Stromal cell of bone marrow (primary cell): ENCODE results near the gene ZFP91.

ENCODE experiments used
- DNase-seq: peaks from one replicate; pipeline ENCODE4 v3.0.0-alpha.2; 2012; ENCODE audit warnings: low read depth

ZFP91 gene

GRCh38 chr11:58586998-58587397, 8.1 kb downstream of the ZFP91 start:
- DNase-seq = no peak

- no peak for DNase-seq
Observed at GRCh38 chr11:58591659-58592058, 12.8 kb downstream of the ZFP91 start.

- no peak for DNase-seq
Observed at GRCh38 chr11:58592760-58593472, 14.1 kb downstream of the ZFP91 start.

GRCh38 chr11:58594826-58595225, 16.0 kb downstream of the ZFP91 start:
- no peak for DNase-seq

- no peak for DNase-seq
Observed at GRCh38 chr11:58596621-58597020, 17.8 kb downstream of the ZFP91 start.

- DNase-seq = no peak
Observed at GRCh38 chr11:58597486-58598144, 18.8 kb downstream of the ZFP91 start.

GRCh38 chr11:58600510-58600909, 21.6 kb downstream of the ZFP91 start:
- DNase-seq = no peak

- DNase-seq = no peak
Observed at GRCh38 chr11:58606930-58607714, 28.3 kb downstream of the ZFP91 start.

GRCh38 chr11:58608331-58608730, 29.5 kb downstream of the ZFP91 start:
- DNase-seq = no peak

GRCh38 chr11:58609723-58610122, 30.9 kb downstream of the ZFP91 start:
- no peak for DNase-seq

GRCh38 chr11:58613228-58613627, 34.4 kb downstream of the ZFP91 start:
- no peak for DNase-seq

GRCh38 chr11:58615559-58615958, 36.7 kb downstream of the ZFP91 start:
- DNase-seq = no peak

- DNase-seq = peak; percentile 85
Observed at GRCh38 chr11:58616594-58616993, 37.7 kb downstream of the ZFP91 start.

GRCh38 chr11:58617976-58618557, 39.2 kb downstream of the ZFP91 start:
- no peak for DNase-seq

GRCh38 chr11:58621586-58622262, 42.9 kb downstream of the ZFP91 start:
- DNase-seq = no peak

GRCh38 chr11:58622344-58622743, 43.5 kb downstream of the ZFP91 start, which contains the start of gene CNTF:
Gene CNTF, plus strand, starts transcription at chr11:58622665. Its CDS starts 88 bp downstream, at chr11:58622753.
- DNase-seq = no peak

GRCh38 chr11:58625086-58625485, 46.2 kb downstream of the ZFP91 start:
- no peak for DNase-seq

GRCh38 chr11:58625826-58626460, 47.1 kb downstream of the ZFP91 start:
- no peak for DNase-seq

- DNase-seq = no peak
Observed at GRCh38 chr11:58626934-58627483, 48.1 kb downstream of the ZFP91 start.

GRCh38 chr11:58628446-58628845, 49.6 kb downstream of the ZFP91 start:
- no peak for DNase-seq

- peak; percentile 48 for DNase-seq
Observed at GRCh38 chr11:58629857-58630256, 51.0 kb downstream of the ZFP91 start.
